LNCaP clone FGC (cell line): ENCODE measurements around the gene TFF3.

Experiments used
- DNase-seq: peaks from one replicate; pipeline ENCODE4 v3.0.0-alpha.2; 2011; ENCODE audit warnings: low read depth
- H3K4me3 ChIP-seq: 2 replicates; pipeline ENCODE4 v1.5.1; 2011; ENCODE audit warnings: mild to moderate bottlenecking, low read depth, low read length, control low read depth
- CTCF ChIP-seq: IDR thresholded peaks from 2 replicates; pipeline ENCODE4 v1.5.1; 2012; ENCODE audit warnings: mild to moderate bottlenecking; ENCODE audit not compliant: control insufficient read depth, insufficient read depth; ENCODE audit errors: extremely low read depth

TFF3 gene

GRCh38 chr21:42289926-42290325, 25.3 kb downstream of the TFF3 start:
- H3K4me3 ChIP-seq: no peak overlapping the region
- no peak for DNase-seq
- TF ChIP-seq CTCF: no peak

GRCh38 chr21:42288962-42289361, 26.2 kb downstream of the TFF3 start:
- DNase-seq: no peak
- no peak for TF ChIP-seq CTCF
- no peak overlapping the region for H3K4me3 ChIP-seq

GRCh38 chr21:42287193-42288083, 27.8 kb downstream of the TFF3 start:
- no peak for DNase-seq
- H3K4me3 ChIP-seq: no peak overlapping the region
- TF ChIP-seq CTCF: no peak

GRCh38 chr21:42286416-42286815, 28.8 kb downstream of the TFF3 start:
- DNase-seq: no peak
- no peak overlapping the region for H3K4me3 ChIP-seq
- TF ChIP-seq CTCF: no peak

GRCh38 chr21:42285569-42286245, 29.5 kb downstream of the TFF3 start:
- H3K4me3 ChIP-seq: no peak overlapping the region
- DNase-seq: no peak
- no peak for TF ChIP-seq CTCF

GRCh38 chr21:42282715-42283114, 32.5 kb downstream of the TFF3 start:
- H3K4me3 ChIP-seq: no peak overlapping the region
- TF ChIP-seq CTCF: no peak
- no peak for DNase-seq
